Raji (cell line): Measurements from ENCODE around the gene STAMBP.
"Not testable (repeated sequence)": the region's sequence is repeated elsewhere in the genome, so short reads cannot be mapped to it uniquely, and the experiment has no call there.

Experiments used
- POLR2A ChIP-seq: IDR thresholded peaks from 2 replicates; pipeline ENCODE4 v1.6.1; 2011; ENCODE audit warnings: low read depth, low read length, control low read depth; ENCODE audit not compliant: insufficient read depth

STAMBP gene

GRCh38 chr2:73828818-73829570, at the start of gene STAMBP:
Gene STAMBP, plus strand, starts transcription at chr2:73828961. Its CDS starts 1,896 bp downstream, at chr2:73830857.
- TF ChIP-seq POLR2A = peak; percentile 85

DNA sequence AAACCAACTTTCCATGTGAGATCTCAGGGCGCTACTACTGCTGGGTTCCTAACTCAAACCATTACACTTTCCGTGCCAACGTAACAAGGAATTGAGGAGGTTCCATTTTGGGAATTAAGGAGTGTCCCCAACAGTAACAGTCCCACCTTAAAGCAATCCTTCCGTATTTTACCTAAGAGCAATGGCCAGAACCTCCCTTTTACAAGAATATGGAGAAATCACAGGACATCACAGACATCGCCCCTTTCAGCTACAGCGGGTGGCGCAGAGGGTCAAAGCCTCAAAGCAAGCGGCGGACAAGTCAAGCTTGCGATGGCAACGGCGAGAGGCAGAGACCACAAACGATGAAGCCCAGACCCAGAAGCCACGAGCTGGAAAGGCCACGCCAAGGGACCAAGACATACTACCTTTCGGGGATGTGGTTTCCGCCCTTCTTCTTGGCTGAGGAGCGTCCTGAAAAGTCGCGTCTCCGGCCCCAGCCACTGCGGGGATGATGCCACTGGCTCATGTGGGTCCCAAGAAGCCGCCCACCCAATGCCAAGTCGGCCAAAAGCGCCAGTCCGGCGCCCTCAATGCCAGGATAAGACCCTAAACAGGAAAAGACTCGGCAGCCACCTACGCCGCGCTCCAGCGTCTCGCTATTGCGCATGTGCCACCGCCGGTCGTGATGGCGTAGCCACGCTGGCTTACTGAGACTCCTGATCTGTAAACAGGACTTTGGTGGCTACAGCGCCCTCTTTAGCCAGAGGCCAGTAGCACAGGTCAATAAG, 49.1 kb upstream of the STAMBP start, which contains the start of gene DUSP11:
DUSP11 (minus strand) TSS at position 637 of the 770 bp plus-strand sequence; CDS start at position 508, 129 bp downstream.
- peak; percentile 96 for TF ChIP-seq POLR2A

GRCh38 chr2:73780237-73780582, 48.6 kb upstream of the STAMBP start:
- TF ChIP-seq POLR2A = no peak

DNA sequence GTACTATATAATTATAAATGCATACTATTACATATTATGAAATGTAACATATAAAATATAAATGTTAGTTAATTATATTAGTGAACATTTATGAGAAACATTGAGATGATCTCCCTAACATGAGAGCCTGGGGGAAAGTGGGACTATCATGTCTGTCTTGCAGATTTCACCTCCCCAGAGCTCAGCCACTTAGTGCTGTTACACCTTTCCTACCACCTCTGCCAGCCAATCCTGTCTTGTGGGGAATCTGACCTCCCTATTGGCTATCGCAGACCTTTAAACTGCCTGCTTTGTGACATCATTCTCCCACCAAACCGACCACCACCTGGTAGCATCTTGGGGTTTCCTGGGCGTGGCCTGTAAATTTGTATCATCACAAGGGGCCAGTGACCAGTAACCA, 44.9 kb upstream of the STAMBP start, which contains the start of gene C2orf78:
C2orf78 (plus strand) TSS at position 301 of the 400 bp plus-strand sequence. CDS start 127 bp downstream, outside the sequence.
- not testable (repeated sequence) for TF ChIP-seq POLR2A

DNA sequence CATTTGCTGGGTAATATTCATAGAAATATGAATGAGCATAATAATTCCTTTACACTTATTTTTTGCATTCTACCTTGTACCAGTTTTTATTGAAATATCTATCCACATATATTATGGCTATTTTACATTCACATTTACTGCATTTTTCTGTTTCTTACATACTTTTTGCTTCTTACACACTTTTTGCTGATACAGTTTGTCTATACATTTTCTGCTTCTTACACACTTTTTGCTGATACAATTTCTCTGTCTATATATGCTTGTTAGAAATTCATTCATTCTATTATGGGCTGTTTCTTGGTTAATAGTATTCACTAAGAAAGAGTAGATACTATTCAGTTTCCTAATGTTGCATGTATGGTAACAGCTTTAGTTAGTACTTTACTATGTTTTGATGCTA, 16.9 kb upstream of the STAMBP start:
- TF ChIP-seq POLR2A = no peak

DNA sequence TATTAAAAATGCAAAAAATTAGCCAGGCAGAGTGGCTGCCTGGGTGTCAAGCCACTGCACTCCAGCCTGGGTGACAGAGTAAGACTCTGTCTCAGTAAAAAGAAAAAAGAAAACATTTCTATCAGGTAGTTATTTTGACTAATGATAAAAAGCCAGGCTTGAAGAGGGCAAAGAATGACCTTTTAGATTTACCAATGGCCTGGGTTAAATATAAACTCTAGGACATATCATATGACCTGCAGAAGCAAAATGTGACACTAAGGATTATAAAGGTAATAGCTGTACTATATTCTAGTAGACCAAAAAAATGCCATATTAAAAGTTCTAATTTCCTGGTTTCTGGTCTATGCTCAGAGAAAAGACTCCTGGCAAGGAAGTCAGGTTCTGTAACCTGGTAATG, 16.1 kb upstream of the STAMBP start:
- no peak for TF ChIP-seq POLR2A

DNA sequence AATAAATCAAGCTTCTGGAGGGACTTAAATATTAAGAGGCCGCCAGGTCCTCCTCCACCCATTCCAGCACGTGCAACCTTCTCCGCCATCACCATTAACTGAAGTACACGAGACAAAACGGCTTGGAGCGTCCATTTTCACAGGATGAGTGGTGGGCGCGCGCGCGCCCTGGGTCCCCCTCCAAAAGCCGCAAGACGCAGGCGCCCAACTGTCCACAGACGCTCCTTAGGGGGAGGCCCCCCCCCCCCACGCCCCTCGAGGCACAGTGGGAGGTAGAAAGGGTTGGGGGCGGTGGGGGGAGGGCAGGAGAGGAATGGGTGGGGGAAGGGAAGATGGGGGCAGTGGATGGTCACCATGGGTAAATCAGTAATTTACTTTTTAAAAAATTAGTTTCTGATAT, 10.5 kb upstream of the STAMBP start:
- no peak for TF ChIP-seq POLR2A

DNA sequence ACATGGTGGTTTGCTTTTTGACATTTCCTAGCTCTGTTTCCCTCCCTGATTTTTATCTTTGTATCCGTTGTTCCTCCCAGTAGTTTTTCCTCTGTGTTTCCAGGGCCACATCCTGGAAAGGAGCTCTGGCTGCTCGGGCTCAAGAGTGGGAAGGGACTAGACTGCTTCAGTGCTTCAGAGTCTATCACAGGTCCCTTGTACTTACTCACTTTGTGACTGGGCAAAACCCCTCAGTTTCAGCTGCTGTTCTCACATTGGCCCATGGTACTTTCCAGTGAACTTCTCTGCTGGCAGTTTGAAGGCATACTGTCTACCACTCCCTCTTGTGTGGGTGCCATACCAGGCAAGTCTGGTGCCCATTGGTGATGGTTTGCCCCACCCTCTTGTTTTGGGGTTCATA, 7.5 kb upstream of the STAMBP start:
- no peak for TF ChIP-seq POLR2A

GRCh38 chr2:73821669-73822068, 7.1 kb upstream of the STAMBP start:
- no peak for TF ChIP-seq POLR2A

GRCh38 chr2:73822276-73822675, 6.5 kb upstream of the STAMBP start:
- peak; percentile 39; the same call in 1 of the 2 replicates for TF ChIP-seq POLR2A

DNA sequence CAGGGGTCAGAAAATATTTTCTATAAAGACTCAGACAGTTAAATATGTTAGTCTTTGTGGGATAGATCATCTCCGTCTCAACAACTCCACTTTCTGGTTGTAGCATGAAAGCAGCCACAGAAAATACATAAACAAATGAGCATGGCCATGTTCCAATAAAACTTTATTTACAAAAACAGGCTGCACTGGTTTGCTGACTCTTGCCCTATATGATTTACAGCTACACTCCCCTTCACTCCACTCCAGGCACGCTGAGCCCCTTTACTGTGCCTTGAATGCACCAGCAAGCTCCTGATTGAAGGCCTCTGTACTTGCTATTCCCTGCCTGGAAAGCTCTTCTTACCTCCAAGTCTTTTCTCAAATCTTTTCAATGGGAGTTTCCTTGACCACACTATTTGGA, 5.8 kb upstream of the STAMBP start:
- no peak for TF ChIP-seq POLR2A

GRCh38 chr2:73823416-73823815, 5.3 kb upstream of the STAMBP start:
- no peak for TF ChIP-seq POLR2A

GRCh38 chr2:73823916-73824523, 4.7 kb upstream of the STAMBP start:
- no peak for TF ChIP-seq POLR2A

DNA sequence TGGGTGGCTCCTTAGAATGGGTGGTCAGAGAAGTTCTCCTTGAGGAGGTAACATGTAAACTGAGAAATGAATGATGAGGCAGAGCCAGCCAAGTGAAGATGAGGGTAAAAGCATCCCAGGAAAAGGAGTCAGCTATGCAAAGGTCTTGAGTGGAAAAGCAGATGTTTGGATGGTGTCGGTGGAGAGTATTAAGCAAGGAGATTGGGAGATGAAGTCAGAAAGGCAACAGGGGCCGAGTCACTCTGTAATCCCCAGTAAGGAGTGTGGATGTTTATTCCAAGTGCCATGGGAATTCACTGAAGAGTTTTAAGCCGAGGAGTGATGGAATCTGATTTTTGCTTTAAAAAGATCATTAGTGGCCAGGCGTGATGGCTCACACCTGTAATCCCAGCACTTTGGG, 3.4 kb upstream of the STAMBP start:
- no peak for TF ChIP-seq POLR2A

GRCh38 chr2:73827018-73827417, 1.7 kb upstream of the STAMBP start:
- no peak for TF ChIP-seq POLR2A

- TF ChIP-seq POLR2A = no peak
Measured at GRCh38 chr2:73827660-73828388, 937 bp upstream of the STAMBP start.

DNA sequence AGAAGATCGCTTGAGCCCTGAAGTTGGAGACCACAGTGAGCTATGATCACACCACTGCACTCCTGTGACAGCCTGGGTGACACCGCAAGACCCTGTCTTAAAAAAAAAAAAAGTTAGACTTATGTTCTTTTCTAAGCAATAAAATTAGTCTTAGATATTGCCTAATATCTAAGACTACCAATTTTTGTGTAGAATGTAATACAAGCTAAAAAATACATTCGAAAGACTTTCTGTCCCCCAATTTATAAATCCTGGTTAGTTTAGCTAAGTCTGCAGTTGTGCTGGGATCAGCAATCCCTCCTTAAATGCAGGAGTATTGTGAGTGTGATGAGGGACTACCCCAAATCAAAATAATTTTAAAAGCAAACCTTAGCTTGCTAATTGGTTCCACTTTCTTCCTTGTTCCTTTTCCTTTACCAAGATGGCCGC, 358 bp upstream of the STAMBP start:
- no peak for TF ChIP-seq POLR2A
